ENCODE data around the gene CBX5.
"Not testable (repeated sequence)": the region's sequence is repeated elsewhere in the genome, so short reads cannot be mapped to it uniquely, and the experiment has no call there.

DNA sequence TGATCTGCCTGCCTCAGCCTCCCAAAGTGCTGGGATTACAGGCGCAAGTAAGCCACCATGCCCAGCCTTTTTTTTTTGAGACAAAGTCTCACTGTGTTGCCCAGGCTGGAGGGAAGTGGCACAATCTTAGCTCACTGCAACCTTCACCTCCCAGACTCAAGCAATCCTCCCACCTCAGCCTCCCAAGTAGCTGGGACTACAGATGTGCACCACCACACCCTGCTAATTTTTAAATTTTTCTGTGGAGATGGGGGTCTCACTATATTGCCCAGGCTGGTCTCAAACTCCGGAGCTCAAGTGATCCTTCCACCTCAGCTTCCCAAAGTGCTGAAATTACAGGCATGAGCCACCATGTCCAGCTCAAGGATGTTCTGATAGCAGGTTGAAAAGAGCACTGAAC is 85.3 kb downstream of the CBX5 start:
- TF ChIP-seq, protein P1, sequence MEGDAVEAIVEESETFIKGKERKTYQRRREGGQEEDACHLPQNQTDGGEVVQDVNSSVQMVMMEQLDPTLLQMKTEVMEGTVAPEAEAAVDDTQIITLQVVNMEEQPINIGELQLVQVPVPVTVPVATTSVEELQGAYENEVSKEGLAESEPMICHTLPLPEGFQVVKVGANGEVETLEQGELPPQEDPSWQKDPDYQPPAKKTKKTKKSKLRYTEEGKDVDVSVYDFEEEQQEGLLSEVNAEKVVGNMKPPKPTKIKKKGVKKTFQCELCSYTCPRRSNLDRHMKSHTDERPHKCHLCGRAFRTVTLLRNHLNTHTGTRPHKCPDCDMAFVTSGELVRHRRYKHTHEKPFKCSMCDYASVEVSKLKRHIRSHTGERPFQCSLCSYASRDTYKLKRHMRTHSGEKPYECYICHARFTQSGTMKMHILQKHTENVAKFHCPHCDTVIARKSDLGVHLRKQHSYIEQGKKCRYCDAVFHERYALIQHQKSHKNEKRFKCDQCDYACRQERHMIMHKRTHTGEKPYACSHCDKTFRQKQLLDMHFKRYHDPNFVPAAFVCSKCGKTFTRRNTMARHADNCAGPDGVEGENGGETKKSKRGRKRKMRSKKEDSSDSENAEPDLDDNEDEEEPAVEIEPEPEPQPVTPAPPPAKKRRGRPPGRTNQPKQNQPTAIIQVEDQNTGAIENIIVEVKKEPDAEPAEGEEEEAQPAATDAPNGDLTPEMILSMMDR (IDR thresholded peaks at IDR 0.05): not testable (repeated sequence)
- not testable (repeated sequence) for TF ChIP-seq EZH2 (IDR thresholded peaks at IDR 0.05)

Measured in neural progenitor cell (in vitro differentiated cells).